H9 (cell line): Measurements from ENCODE around the gene RBFOX1. TPM values are rescaled to one million over a fixed set of nuclear protein-coding genes. Genes with fewer than 3 reads are reported as not detected.

ENCODE experiments used
- DNase-seq: peaks from one replicate; pipeline ENCODE4 v3.0.0-alpha.2; 2017
- H2AFZ ChIP-seq: one replicate; pipeline ENCODE4 v1.6.1; 2013; ENCODE audit warnings: mild to moderate bottlenecking, low read length, control low read depth, moderate library complexity
- H2AK5ac ChIP-seq: 2 replicates; pipeline ENCODE4 v1.6.1; 2013; ENCODE audit warnings: low read length, control low read depth, mixed read lengths; ENCODE audit not compliant: insufficient read length
- H2BK120ac ChIP-seq: one replicate; pipeline ENCODE4 v1.6.1; 2013; ENCODE audit warnings: low read depth, mild to moderate bottlenecking, low read length, control low read depth, inconsistent platforms; ENCODE audit not compliant: poor library complexity, severe bottlenecking
- H2BK12ac ChIP-seq: 2 replicates; pipeline ENCODE4 v1.6.1; 2013; ENCODE audit warnings: low read length, control low read depth, mixed read lengths, low read depth; ENCODE audit not compliant: insufficient read length
- H2BK15ac ChIP-seq: 2 replicates; pipeline ENCODE4 v1.6.1; 2013; ENCODE audit warnings: low read depth, low read length, control low read depth
- H2BK20ac ChIP-seq: one replicate; pipeline ENCODE4 v1.6.1; 2013; ENCODE audit warnings: low read depth, mild to moderate bottlenecking, low read length, control low read depth, inconsistent platforms; ENCODE audit not compliant: poor library complexity, severe bottlenecking
- H2BK5ac ChIP-seq: 2 replicates; pipeline ENCODE4 v1.6.1; 2013; ENCODE audit warnings: low read length, control low read depth, mixed read lengths; ENCODE audit not compliant: insufficient read length
- H3K14ac ChIP-seq: 2 replicates; pipeline ENCODE4 v1.6.1; 2013; ENCODE audit warnings: low read length, control low read depth; ENCODE audit not compliant: insufficient read depth
- H3K18ac ChIP-seq: 2 replicates; pipeline ENCODE4 v1.6.1; 2013; ENCODE audit warnings: low read depth, mild to moderate bottlenecking, mixed read lengths, low read length, control low read depth; ENCODE audit not compliant: insufficient read length
- H3K23ac ChIP-seq: 2 replicates; pipeline ENCODE4 v1.6.1; 2013; ENCODE audit warnings: low read length, control low read depth, mixed read lengths, low read depth; ENCODE audit not compliant: insufficient read length
- H3K23me2 ChIP-seq: 2 replicates; pipeline ENCODE4 v1.6.1; 2013; ENCODE audit warnings: low read depth, mild to moderate bottlenecking, mixed read lengths, low read length, control low read depth; ENCODE audit not compliant: insufficient read length, poor library complexity, severe bottlenecking
- H3K27ac ChIP-seq: 2 replicates; pipeline ENCODE4 v1.5.1; 2013; ENCODE audit warnings: low read length, control low read depth, mixed read lengths, low read depth; ENCODE audit not compliant: insufficient read length
- H3K27me3 ChIP-seq: 2 replicates; pipeline ENCODE4 v1.6.1; 2013; ENCODE audit warnings: low read length, control low read depth, inconsistent platforms; ENCODE audit not compliant: insufficient read depth
- H3K4ac ChIP-seq: 2 replicates; pipeline ENCODE4 v1.6.1; 2013; ENCODE audit warnings: low read depth, mild to moderate bottlenecking, control low read depth, inconsistent platforms, low read length, moderate library complexity
- H3K4me1 ChIP-seq: 2 replicates; pipeline ENCODE4 v1.6.1; 2013; ENCODE audit warnings: low read length, control low read depth, inconsistent platforms; ENCODE audit not compliant: insufficient read depth
- H3K4me2 ChIP-seq: 2 replicates; pipeline ENCODE4 v1.6.1; 2013; ENCODE audit warnings: low read length, control low read depth, mixed read lengths; ENCODE audit not compliant: insufficient read length, insufficient read depth
- H3K56ac ChIP-seq: 2 replicates; pipeline ENCODE4 v1.6.1; 2013; ENCODE audit warnings: low read depth, mild to moderate bottlenecking, mixed read lengths, low read length, control low read depth; ENCODE audit not compliant: insufficient read length
- H3K79me1 ChIP-seq: 2 replicates; pipeline ENCODE4 v1.6.1; 2013; ENCODE audit warnings: low read depth, mild to moderate bottlenecking, moderate library complexity, low read length, control low read depth, inconsistent platforms; ENCODE audit not compliant: insufficient read depth, poor library complexity, severe bottlenecking
- H3K79me2 ChIP-seq: 2 replicates; pipeline ENCODE4 v1.6.1; 2013; ENCODE audit warnings: low read length, control low read depth, inconsistent platforms; ENCODE audit not compliant: insufficient read depth
- H3K9ac ChIP-seq: 2 replicates; pipeline ENCODE4 v1.6.1; 2013; ENCODE audit warnings: low read length, control low read depth, mixed read lengths; ENCODE audit not compliant: insufficient read length; ENCODE audit errors: extremely low read depth
- H3K9me3 ChIP-seq: one replicate; pipeline ENCODE4 v1.6.1; 2013; ENCODE audit warnings: low read depth, low read length, inconsistent platforms; ENCODE audit not compliant: control insufficient read depth
- H3T11ph ChIP-seq: one replicate; pipeline ENCODE4 v1.6.1; 2013; ENCODE audit warnings: mild to moderate bottlenecking, low read length, control low read depth, inconsistent platforms
- H4K20me1 ChIP-seq: one replicate; pipeline ENCODE4 v1.6.1; 2013; ENCODE audit not compliant: control insufficient read depth, insufficient read length, insufficient read depth
- H4K5ac ChIP-seq: 2 replicates; pipeline ENCODE4 v1.6.1; 2013; ENCODE audit warnings: low read depth, mild to moderate bottlenecking, mixed read lengths, low read length, control low read depth; ENCODE audit not compliant: insufficient read length
- H4K8ac ChIP-seq: replicated peaks from 2 replicates; pipeline ENCODE4 v1.6.1; 2013; ENCODE audit warnings: low read length, control low read depth, mixed read lengths, low read depth; ENCODE audit not compliant: insufficient read length
- H4K91ac ChIP-seq: 2 replicates; pipeline ENCODE4 v1.6.1; 2013; ENCODE audit warnings: low read depth, mild to moderate bottlenecking, moderate library complexity, mixed read lengths, low read length, control low read depth; ENCODE audit not compliant: insufficient read length
- H3K27ac Mint-ChIP-seq, 3 experiments: 2 replicates in 2 of 3; 3 replicates in 1 of 3; pipeline ENCODE4 v1.8.0; 2020 to 2021; ENCODE audit warnings: mixed read lengths in 3 of 3, mild to moderate bottlenecking in 1 of 3, moderate library complexity in 1 of 3
- H3K27me3 Mint-ChIP-seq: 2 replicates; pipeline ENCODE4 v1.8.0; 2021; ENCODE audit warnings: low read depth, mild to moderate bottlenecking, moderate library complexity, mixed read lengths
- H3K36me3 Mint-ChIP-seq, 3 experiments: 2 replicates in 2 of 3; 3 replicates in 1 of 3; pipeline ENCODE4 v1.8.0; 2020 to 2021; ENCODE audit warnings: low read depth in 3 of 3, mixed read lengths in 3 of 3; ENCODE audit not compliant: insufficient read depth in 1 of 3
- H3K4me1 Mint-ChIP-seq, 2 experiments: 2 replicates each; pipeline ENCODE4 v1.8.0; 2020; ENCODE audit warnings: mixed read lengths in 2 of 2
- H3K4me3 Mint-ChIP-seq, 2 experiments: 2 replicates in 1 of 2; 3 replicates in 1 of 2; pipeline ENCODE4 v1.8.0; 2020 to 2021; ENCODE audit warnings: mild to moderate bottlenecking in 2 of 2, mixed read lengths in 2 of 2, moderate library complexity in 1 of 2
- H3K9me3 Mint-ChIP-seq, 2 experiments: 2 replicates in 1 of 2; 3 replicates in 1 of 2; pipeline ENCODE4 v1.8.0; 2020; ENCODE audit warnings: mild to moderate bottlenecking in 2 of 2, mixed read lengths in 2 of 2, moderate library complexity in 1 of 2
- WGBS: extraction: QIAGEN DNeasy Blood & Tissue Kit; methylation state at CpG from one replicate; pipeline ENCODE4 v1.1.7; 2013; ENCODE audit warnings: missing lambda C conversion rate, low lambda C conversion rate, mixed read lengths; ENCODE audit not compliant: insufficient read length; ENCODE audit errors: extremely low coverage; 5-methylcytosine and 5-hydroxymethylcytosine counted together
- total RNA-seq: library from RNA; stranded (reverse); gene quantifications from 2 replicates; pipeline ENCODE4 v1.2.1, GENCODE V29; 2021
- TF ChIP-seq, protein P1 (sequence below): fragments of 200-600 bp; sonication (generic); conservative IDR thresholded peaks from 3 replicates; pipeline ENCODE4 v1.8.0; 2021; ENCODE audit warnings: antibody characterized with exemption, mild to moderate bottlenecking

Gene RBFOX1
- total RNA-seq, 1 experiment from 2014 or later = 2.0 TPM

DNA sequence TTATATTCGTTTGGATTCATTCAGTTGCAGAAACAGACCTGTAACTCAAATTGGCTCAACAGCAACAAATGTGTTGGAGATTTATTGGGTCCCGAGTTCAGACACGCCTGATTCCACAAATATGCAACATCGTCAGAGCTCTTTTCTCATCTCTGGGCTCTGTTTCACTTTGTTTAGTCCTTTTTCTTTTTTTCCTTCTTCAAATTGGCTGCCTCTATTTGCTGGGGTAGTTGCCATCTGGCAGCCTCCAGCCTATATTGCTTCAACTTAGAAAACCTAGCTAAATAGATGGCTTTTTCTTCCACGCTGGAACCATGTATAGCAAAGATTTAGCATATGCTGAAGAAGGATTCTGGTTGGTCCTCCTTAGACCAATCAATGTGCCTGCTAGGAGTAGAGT, 398.5 kb downstream of the RBFOX1 start:
- no peaks in the 10 kb centered on the region for H3K79me1 ChIP-seq
- no peaks in the 10 kb centered on the region for H3K79me2 ChIP-seq
- H3K4me3 Mint-ChIP-seq = no peak overlapping the region
- H4K91ac ChIP-seq = no peak overlapping the region
- H3K23ac ChIP-seq = no peak overlapping the region
- no peak overlapping the region for H2BK12ac ChIP-seq
- no peaks in the 10 kb centered on the region for H3K9me3 Mint-ChIP-seq
- H3K23me2 ChIP-seq = no peaks in the 10 kb centered on the region
- H2BK120ac ChIP-seq = no peak overlapping the region
- no peak overlapping the region for H3K4me2 ChIP-seq
- H4K5ac ChIP-seq = no peak overlapping the region
- H4K20me1 ChIP-seq = no peaks in the 10 kb centered on the region
- H3T11ph ChIP-seq = no peak overlapping the region
- H3K9ac ChIP-seq = no peak overlapping the region
- H3K4me1 Mint-ChIP-seq = no peaks in the 10 kb centered on the region
- TF ChIP-seq, protein P1, sequence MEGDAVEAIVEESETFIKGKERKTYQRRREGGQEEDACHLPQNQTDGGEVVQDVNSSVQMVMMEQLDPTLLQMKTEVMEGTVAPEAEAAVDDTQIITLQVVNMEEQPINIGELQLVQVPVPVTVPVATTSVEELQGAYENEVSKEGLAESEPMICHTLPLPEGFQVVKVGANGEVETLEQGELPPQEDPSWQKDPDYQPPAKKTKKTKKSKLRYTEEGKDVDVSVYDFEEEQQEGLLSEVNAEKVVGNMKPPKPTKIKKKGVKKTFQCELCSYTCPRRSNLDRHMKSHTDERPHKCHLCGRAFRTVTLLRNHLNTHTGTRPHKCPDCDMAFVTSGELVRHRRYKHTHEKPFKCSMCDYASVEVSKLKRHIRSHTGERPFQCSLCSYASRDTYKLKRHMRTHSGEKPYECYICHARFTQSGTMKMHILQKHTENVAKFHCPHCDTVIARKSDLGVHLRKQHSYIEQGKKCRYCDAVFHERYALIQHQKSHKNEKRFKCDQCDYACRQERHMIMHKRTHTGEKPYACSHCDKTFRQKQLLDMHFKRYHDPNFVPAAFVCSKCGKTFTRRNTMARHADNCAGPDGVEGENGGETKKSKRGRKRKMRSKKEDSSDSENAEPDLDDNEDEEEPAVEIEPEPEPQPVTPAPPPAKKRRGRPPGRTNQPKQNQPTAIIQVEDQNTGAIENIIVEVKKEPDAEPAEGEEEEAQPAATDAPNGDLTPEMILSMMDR = no peak
- H3K36me3 Mint-ChIP-seq = no peaks in the 10 kb centered on the region; a peak in 1 of 7 replicates
- no peaks in the 10 kb centered on the region for H3K4me1 ChIP-seq
- H3K27me3 ChIP-seq = no peaks in the 10 kb centered on the region
- H2BK5ac ChIP-seq = no peak overlapping the region
- H3K27ac ChIP-seq = no peak overlapping the region
- H3K14ac ChIP-seq = no peak overlapping the region
- H2BK20ac ChIP-seq = no peak overlapping the region
- DNase-seq = no peak
- WGBS = no CpG with 5 or more reads among the region's 5 CpGs
- no peak overlapping the region for H2AK5ac ChIP-seq
- no peak overlapping the region for H3K56ac ChIP-seq
- no peak overlapping the region for H2AFZ ChIP-seq
- H3K27me3 Mint-ChIP-seq = 0 out of 2 replicates have a peak, but pooled peaks cover under 1% of the 10 kb centered on the region
- no peak overlapping the region for H4K8ac ChIP-seq
- H3K18ac ChIP-seq = no peak overlapping the region
- no peak overlapping the region for H3K4ac ChIP-seq
- no peak overlapping the region for H3K27ac Mint-ChIP-seq
- H3K9me3 ChIP-seq = no peaks in the 10 kb centered on the region
- H2BK15ac ChIP-seq = no peak overlapping the region
